ENCODE results near the gene PCSK7.
A peak's percentile ranks its signal among the peaks of the same experiment; 100 is the strongest.
"Not testable (repeated sequence)": the region's sequence is repeated elsewhere in the genome, so short reads cannot be mapped to it uniquely, and the experiment has no call there.

PCSK7 gene

GRCh38 chr11:117217141-117218084, 14.5 kb downstream of the PCSK7 start:
- DNase-seq (ENCODE audit: low spot score): no peak
- no peak for FAIRE-seq

- no peak for FAIRE-seq
- DNase-seq (ENCODE audit: low spot score): no peak
Observed at GRCh38 chr11:117214404-117215110, 17.3 kb downstream of the PCSK7 start.

GRCh38 chr11:117212697-117213355, 19.0 kb downstream of the PCSK7 start:
- no peak for FAIRE-seq
- no peak for DNase-seq (ENCODE audit: low spot score)

- no peak for FAIRE-seq
Observed at GRCh38 chr11:117210620-117211019, 21.3 kb downstream of the PCSK7 start.

GRCh38 chr11:117209351-117210125, 22.3 kb downstream of the PCSK7 start:
- not testable (repeated sequence) for DNase-seq (ENCODE audit: low spot score); FAIRE-seq

More at GRCh38 chr11:117210620-117211019, 21.3 kb downstream of the PCSK7 start:
- no peak for DNase-seq (ENCODE audit: low spot score)

- FAIRE-seq; DNase-seq (ENCODE audit: low spot score): not testable (repeated sequence)
Observed at GRCh38 chr11:117208710-117209109, 23.2 kb downstream of the PCSK7 start.

GRCh38 chr11:117207481-117207880, 24.4 kb downstream of the PCSK7 start:
- not testable (repeated sequence) for FAIRE-seq

GRCh38 chr11:117206859-117207258, 25.0 kb downstream of the PCSK7 start:
- not testable (repeated sequence) for FAIRE-seq

More at GRCh38 chr11:117207481-117207880, 24.4 kb downstream of the PCSK7 start:
- not testable (repeated sequence) for DNase-seq (ENCODE audit: low spot score)

GRCh38 chr11:117206111-117206510, 25.8 kb downstream of the PCSK7 start:
- not testable (repeated sequence) for DNase-seq (ENCODE audit: low spot score); FAIRE-seq

More at GRCh38 chr11:117206859-117207258, 25.0 kb downstream of the PCSK7 start:
- peak; percentile 6 for DNase-seq (ENCODE audit: low spot score)

GRCh38 chr11:117205211-117205818, 26.6 kb downstream of the PCSK7 start:
- FAIRE-seq: no peak
- DNase-seq (ENCODE audit: low spot score): no peak

- DNase-seq (ENCODE audit: low spot score) (no peak), FAIRE-seq (no peak)
Observed at GRCh38 chr11:117204283-117205080, 27.4 kb downstream of the PCSK7 start.

GRCh38 chr11:117203069-117203407, 28.8 kb downstream of the PCSK7 start:
- DNase-seq (ENCODE audit: low spot score) (no peak), FAIRE-seq (no peak)

- FAIRE-seq (no peak), DNase-seq (ENCODE audit: low spot score) (no peak)
Observed at GRCh38 chr11:117202386-117203068, 29.3 kb downstream of the PCSK7 start.

GRCh38 chr11:117201658-117202305, 30.1 kb downstream of the PCSK7 start:
- DNase-seq (ENCODE audit: low spot score) (no peak), FAIRE-seq (no peak)

GRCh38 chr11:117200813-117201657, 30.8 kb downstream of the PCSK7 start:
- DNase-seq (ENCODE audit: low spot score) (no peak), FAIRE-seq (no peak)

- FAIRE-seq: no peak
- DNase-seq (ENCODE audit: low spot score): no peak
Observed at GRCh38 chr11:117199916-117200812, 31.7 kb downstream of the PCSK7 start.
